NT2/D1 (cell line): ENCODE results near the gene RNF19B.

Experiments
- SUZ12 ChIP-seq: IDR thresholded peaks from 2 replicates; pipeline ENCODE4 v1.6.1; 2011; ENCODE audit not compliant: insufficient read length, insufficient read depth; ENCODE audit errors: extremely low read depth
- YY1 ChIP-seq: IDR thresholded peaks from 2 replicates; pipeline ENCODE4 v1.6.1; 2011; ENCODE audit not compliant: insufficient read length, insufficient read depth
- ZNF274 ChIP-seq: IDR thresholded peaks from 2 replicates; pipeline ENCODE4 v1.6.1; 2011; ENCODE audit warnings: mild to moderate bottlenecking, low read depth, low read length

GRCh38 chr1:32893198-32894018, 71.2 kb downstream of the RNF19B start:
- TF ChIP-seq YY1: no peak
- no peak for TF ChIP-seq ZNF274
- no peak for TF ChIP-seq SUZ12
